HG03025 (cell line): ENCODE measurements around the gene PPP6R1.

Source experiments
- ATAC-seq: cut with Tn5 transposase; IDR thresholded peaks from one replicate; pipeline ENCODE4 v1.9.1; 2021; ENCODE audit warnings: mild to moderate bottlenecking, moderate library complexity; ENCODE audit not compliant: unreplicated experiment, low FRiP score

PPP6R1 gene

GRCh38 chr19:55261671-55262126, 2.9 kb upstream of the PPP6R1 start:
- ATAC-seq, result no peak

GRCh38 chr19:55259540-55260210, 858 bp upstream of the PPP6R1 start:
- ATAC-seq, result no peak

DNA sequence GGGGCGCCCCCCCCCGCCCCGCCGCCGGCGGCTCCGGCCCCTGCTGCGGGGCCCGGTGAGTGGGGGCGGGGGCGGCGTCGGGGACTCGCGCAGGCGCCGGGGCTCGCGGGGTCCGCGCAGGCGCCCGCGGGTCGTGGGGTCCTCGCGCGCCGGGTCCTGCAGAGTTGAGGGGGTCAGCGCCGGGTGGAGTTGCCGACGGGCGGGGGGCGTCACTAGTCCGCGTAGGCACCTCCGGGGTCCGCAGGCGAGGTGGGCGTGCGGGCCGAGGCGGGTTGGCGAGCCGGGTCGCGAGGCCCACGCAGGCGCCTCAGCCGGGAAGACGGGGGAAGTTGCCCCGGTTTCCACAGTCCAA, 365 bp downstream of the PPP6R1 start:
- ATAC-seq, result peak; percentile 12

GRCh38 chr19:55257461-55258420, 1.1 kb downstream of the PPP6R1 start:
- ATAC-seq, result peak; percentile 5

DNA sequence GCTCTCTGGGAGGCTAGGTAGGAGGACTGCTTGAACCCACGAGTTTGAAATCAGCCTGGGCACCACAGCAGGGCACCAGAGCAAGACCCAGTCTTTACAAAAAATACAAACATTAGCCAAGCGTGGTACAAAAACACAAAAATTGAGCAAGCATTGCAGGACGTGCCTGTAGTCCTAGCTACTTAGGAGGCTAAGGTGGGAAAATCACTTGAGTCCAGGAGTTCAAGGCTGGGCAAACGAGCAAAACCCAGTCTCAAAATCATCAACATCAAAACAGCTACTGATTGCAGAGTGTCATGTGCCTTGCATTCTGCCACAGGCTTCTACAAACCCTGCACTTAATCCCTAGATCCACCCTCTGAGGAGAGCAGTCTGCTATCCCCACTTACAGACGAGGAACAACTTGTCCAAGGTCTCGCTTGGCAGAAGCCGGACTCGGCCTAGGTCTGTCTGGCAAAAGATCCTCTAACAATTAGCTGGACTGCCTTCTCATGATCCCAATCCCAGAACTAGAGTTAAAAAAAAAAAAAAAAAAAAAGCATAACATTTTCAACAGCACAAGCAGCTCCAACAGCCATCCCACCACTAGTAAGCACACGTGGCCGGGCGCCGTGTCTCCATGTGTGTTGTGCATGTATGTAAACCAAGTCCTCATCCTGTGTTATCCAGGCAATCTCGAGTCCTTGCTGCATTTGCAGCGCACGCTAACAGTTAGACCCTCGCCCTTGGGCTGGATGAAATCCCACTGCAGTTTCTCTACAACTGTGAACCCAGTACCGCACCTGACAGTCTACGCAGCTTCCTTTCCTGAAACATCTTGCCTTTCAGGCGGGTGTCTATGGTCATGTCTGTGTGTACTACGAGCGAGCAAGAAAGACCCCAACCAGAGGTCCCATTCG, 2.0 kb downstream of the PPP6R1 start:
- ATAC-seq, result no peak

DNA sequence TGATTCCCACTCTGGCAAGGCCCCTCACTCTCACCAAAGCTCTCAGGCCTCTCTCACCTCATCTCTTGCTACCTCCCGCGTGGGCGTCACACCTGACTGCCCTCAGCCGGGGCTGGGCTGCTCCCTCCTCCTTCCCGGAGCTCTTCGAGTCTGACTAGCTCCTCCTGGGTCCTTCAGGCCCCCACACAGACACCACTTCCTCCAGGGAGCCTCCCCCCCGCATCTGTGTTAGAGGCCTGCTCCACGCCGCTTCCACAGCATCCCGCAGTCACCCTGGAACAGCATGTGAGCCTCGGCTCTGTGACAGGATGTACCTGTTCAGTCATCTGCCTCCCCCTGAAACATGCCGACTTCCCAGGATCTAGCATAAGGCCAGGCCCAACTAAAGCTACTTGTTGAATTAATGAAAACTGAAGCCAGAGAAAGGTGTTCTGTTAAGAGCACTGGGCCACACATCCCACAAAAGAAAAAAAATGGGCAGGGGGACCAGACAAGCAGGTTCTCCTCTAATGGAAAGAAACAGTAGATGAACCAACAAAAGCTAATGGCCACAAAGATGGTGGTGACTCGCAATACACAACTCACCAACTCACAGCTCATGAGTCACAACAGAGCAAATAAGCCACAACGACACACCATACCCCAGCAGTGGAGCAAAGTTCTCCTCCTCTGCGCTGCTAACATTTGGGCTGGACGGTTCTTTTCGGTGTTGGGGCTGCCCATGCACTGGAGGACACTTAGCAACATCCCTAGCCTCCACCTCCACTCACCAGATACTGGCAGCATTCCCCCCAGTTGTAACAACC, 3.0 kb downstream of the PPP6R1 start:
- no peak for ATAC-seq

GRCh38 chr19:55254625-55254977, 4.2 kb downstream of the PPP6R1 start:
- ATAC-seq, result no peak

DNA sequence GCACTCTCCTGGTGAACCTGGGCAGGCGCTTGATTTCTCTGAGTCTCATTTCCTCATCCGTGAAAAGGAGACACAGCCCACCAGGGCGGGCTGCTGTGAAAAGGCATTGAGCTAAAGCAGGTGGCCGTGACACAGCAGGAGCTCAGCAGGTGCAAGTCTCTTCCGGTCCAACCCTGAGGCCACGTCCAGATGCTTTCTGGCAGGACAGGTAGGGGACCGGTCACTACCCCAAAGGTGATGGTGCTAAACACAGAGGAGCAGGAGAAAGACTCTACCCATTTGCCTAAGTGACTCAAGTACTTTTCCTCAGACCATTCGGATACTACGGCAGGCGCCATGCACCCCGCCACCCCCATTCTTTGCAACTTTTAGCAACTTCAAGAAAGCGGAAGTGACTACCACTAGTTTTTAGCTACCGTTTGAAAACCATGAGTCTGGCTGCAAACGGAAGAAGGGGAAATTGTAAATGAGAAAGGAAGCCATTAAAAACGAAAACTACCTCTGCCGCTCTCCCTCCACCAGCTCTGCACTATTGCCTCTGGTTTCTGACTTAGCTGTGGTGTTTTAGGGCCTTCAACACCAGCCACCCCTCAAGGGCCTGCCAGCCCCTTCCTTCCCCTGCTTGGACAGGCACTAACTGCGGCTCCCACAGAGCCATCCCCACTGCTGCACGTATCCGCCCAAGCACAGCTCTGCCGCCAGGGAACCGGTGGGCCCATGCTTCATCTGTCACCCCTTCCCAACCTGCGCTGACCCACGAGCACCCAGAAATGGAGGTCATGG, 4.8 kb downstream of the PPP6R1 start:
- no peak for ATAC-seq

- ATAC-seq, result no peak
These were observed 5.8 kb downstream of the PPP6R1 start for GRCh38 chr19:55252760-55253663.

GRCh38 chr19:55251341-55252081, 7.3 kb downstream of the PPP6R1 start:
- ATAC-seq, result no peak

GRCh38 chr19:55250262-55251036, 8.4 kb downstream of the PPP6R1 start:
- no peak for ATAC-seq

DNA sequence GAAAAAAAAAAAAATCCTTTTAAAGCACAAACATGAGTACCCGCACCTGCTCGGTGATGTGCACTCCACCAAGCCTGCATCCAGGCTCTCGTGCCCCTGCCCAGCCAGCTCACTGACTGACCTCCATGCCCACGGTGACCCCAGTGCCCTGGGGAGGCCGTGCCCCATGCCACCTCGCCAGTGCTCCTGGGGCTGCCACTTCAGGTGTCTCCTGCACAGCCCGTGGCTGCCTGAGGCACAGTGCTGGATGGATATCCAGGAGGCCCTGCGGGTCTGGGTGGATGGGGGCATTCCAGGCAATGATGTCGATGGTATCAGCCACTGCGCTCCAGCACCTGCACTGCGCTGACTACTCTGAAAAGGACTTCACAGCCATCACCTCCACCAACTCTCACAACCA, 9.0 kb downstream of the PPP6R1 start:
- no peak for ATAC-seq

GRCh38 chr19:55248704-55249103, 10.1 kb downstream of the PPP6R1 start:
- no peak for ATAC-seq

DNA sequence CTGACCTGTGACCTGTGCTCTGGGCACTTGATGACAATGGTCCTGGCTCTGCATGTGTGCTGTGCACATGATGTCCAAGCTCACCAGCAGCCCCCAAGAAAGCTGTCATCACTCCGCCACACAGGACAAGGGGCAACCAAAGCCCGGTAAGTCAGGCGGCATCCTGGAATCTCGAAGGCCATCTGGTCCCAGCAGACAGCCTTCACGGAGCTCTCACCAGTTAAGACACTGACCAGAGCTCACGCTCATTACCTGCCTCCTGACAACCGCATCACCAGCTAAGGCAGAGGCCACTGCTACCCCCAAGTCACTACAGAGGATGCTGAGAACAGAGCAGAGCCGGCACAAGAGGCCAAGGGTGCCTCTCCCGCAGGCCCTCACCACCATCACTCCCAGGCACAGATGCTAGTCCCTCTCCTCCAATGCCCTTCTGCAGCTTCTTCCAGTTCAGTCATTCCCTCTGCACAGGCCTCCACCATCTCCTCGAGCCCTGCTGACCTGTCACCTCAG, 10.6 kb downstream of the PPP6R1 start:
- ATAC-seq, result no peak

DNA sequence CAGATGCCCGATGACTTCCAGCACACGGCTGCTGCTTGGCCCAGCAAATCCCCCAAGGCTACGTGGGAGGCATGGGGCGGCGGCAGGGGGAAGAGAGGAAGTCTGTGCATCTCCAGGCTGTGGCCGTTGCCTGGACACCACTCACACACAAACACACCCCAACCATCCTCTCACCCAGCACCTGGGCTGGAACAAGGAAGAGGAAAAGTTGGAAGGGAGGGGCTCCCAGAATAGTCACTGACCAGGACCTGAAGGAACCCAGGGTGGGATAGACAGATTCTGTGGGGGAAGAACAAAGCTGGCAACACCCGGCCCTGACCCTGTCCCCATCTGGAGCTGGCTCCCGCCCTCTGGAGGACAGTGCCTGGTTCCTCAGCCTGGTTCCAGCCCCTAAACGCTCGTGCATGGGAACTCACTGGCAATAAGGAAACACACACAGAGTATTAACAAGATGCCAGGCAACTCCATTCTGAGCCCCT, 11.2 kb downstream of the PPP6R1 start:
- ATAC-seq, result no peak
